Stimulated activated memory B cell treated with anti-CD40 and anti-IgM and Interleukin-4, amounts not matched to agents 10 μg/mL and 1 μg/mL and 100 μg/mL, for 72 hours (primary cell): ENCODE data around the gene REEP3.

Source experiments
- ATAC-seq: fragments of 150-1000 bp; cut with Tn5 transposase; 2 replicates; pipeline ENCODE4 v1.10.0; 2021
- H3K27ac Mint-ChIP-seq: one replicate; pipeline ENCODE4 v1.8.0; 2022; ENCODE audit warnings: mild to moderate bottlenecking, mixed read lengths
- H3K27me3 Mint-ChIP-seq: one replicate; pipeline ENCODE4 v1.8.0; 2022; ENCODE audit warnings: mixed read lengths
- H3K36me3 Mint-ChIP-seq: one replicate; pipeline ENCODE4 v1.8.0; 2022; ENCODE audit warnings: mixed read lengths
- H3K4me1 Mint-ChIP-seq: one replicate; pipeline ENCODE4 v1.8.0; 2022; ENCODE audit warnings: mixed read lengths
- H3K4me3 Mint-ChIP-seq: one replicate; pipeline ENCODE4 v1.8.0; 2022; ENCODE audit warnings: mild to moderate bottlenecking, moderate library complexity, mixed read lengths
- H3K9me3 Mint-ChIP-seq: one replicate; pipeline ENCODE4 v1.8.0; 2022; ENCODE audit warnings: mixed read lengths

Gene REEP3

DNA sequence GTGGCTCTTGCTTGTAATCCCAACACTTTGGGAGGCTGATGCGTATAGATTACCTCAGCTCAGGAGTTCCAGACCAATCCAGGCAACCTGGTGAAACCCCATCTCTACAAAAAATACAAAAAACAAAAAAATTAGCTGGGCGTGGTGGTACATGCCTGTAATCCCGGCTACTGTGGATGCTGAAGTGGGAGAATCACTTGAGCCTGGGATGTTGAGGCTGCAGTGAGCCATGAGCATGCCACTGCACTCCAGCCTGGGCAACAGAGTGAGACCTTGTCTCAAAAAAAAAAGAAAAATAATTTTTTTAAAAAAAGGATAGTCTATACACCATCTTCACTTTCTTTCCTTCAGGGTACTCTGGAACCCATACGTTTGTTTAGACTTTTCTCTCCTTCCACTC lies 6.2 kb downstream of the REEP3 start:
- H3K36me3 Mint-ChIP-seq, result peaks cover 15% of the 10 kb centered on the region
- no peak overlapping the region for H3K4me3 Mint-ChIP-seq
- no peaks in the 10 kb centered on the region for H3K9me3 Mint-ChIP-seq
- no peaks in the 10 kb centered on the region for H3K27me3 Mint-ChIP-seq
- H3K27ac Mint-ChIP-seq, result no peak overlapping the region
- ATAC-seq, result no peak
- peaks cover 33% of the 10 kb centered on the region for H3K4me1 Mint-ChIP-seq

DNA sequence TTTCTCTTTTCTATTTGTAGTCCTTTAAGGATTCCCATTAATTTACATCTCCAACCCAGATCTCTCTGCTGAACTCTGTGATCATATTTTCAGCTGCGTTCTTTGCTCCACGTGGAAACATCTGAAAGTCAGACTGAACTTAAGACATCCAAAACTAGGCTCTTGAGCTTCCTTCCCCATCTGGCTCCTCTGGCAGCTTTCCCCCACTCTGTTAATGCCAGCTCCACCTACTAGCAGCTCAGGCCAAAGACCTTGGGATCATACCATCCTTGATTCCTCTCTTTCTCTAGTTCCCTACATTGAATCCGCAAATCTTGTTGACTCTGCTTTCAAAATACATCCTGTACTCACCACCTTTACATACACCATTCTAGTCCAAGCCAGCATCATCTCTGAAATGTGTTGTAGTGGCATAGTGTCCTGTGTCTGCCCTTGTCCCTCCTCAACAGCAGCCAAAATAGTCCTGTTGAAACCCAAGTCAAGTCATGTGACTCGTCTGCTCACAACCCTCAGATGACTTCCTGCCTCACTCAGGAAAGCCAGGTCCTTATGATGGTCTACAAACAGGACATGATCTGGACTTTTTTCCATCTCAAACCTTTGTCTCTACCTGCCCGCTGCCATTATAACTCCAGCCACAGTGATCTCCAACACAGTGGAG lies 7.0 kb downstream of the REEP3 start:
- no peak overlapping the region for H3K4me3 Mint-ChIP-seq
- no peaks in the 10 kb centered on the region for H3K9me3 Mint-ChIP-seq
- no peak overlapping the region for H3K27ac Mint-ChIP-seq
- H3K36me3 Mint-ChIP-seq, result peaks cover 21% of the 10 kb centered on the region
- peaks cover 26% of the 10 kb centered on the region for H3K4me1 Mint-ChIP-seq
- H3K27me3 Mint-ChIP-seq, result no peaks in the 10 kb centered on the region
- no peak for ATAC-seq

- Mint-ChIP-seq H3K36me3 (peaks cover 21% of the 10 kb centered on the region), H3K4me3 (no peak overlapping the region), H3K27ac (no peak overlapping the region), H3K27me3 (no peaks in the 10 kb centered on the region), H3K4me1 (peaks cover 21% of the 10 kb centered on the region), H3K9me3 (no peaks in the 10 kb centered on the region)
- no peak for ATAC-seq
Measured at GRCh38 chr10:63530409-63530808, 9.2 kb downstream of the REEP3 start.

- ATAC-seq, result no peak
- H3K4me1 Mint-ChIP-seq, result no peaks in the 10 kb centered on the region
- H3K27ac Mint-ChIP-seq, result no peak overlapping the region
- peaks cover 6% of the 10 kb centered on the region for H3K36me3 Mint-ChIP-seq
- no peak overlapping the region for H3K4me3 Mint-ChIP-seq
- no peaks in the 10 kb centered on the region for H3K27me3 Mint-ChIP-seq
- no peaks in the 10 kb centered on the region for H3K9me3 Mint-ChIP-seq
Measured at GRCh38 chr10:63534723-63535122, 13.5 kb downstream of the REEP3 start.

GRCh38 chr10:63536698-63537097 lies 15.5 kb downstream of the REEP3 start:
- Mint-ChIP-seq H3K36me3 (peaks cover 6% of the 10 kb centered on the region), H3K27ac (no peak overlapping the region), H3K4me1 (no peaks in the 10 kb centered on the region), H3K27me3 (no peaks in the 10 kb centered on the region), H3K4me3 (no peak overlapping the region), H3K9me3 (no peaks in the 10 kb centered on the region)
- no peak for ATAC-seq

GRCh38 chr10:63537536-63537935 lies 16.3 kb downstream of the REEP3 start:
- H3K4me1 Mint-ChIP-seq, result no peaks in the 10 kb centered on the region
- H3K27me3 Mint-ChIP-seq, result no peaks in the 10 kb centered on the region
- ATAC-seq, result no peak
- no peak overlapping the region for H3K27ac Mint-ChIP-seq
- H3K36me3 Mint-ChIP-seq, result peaks cover 5% of the 10 kb centered on the region
- H3K9me3 Mint-ChIP-seq, result no peaks in the 10 kb centered on the region
- no peak overlapping the region for H3K4me3 Mint-ChIP-seq

GRCh38 chr10:63539377-63539776 lies 18.2 kb downstream of the REEP3 start:
- Mint-ChIP-seq H3K9me3 (no peaks in the 10 kb centered on the region), H3K27ac (no peak overlapping the region), H3K27me3 (no peaks in the 10 kb centered on the region), H3K36me3 (no peaks in the 10 kb centered on the region), H3K4me3 (no peak overlapping the region), H3K4me1 (peaks cover 8% of the 10 kb centered on the region)
- no peak for ATAC-seq

DNA sequence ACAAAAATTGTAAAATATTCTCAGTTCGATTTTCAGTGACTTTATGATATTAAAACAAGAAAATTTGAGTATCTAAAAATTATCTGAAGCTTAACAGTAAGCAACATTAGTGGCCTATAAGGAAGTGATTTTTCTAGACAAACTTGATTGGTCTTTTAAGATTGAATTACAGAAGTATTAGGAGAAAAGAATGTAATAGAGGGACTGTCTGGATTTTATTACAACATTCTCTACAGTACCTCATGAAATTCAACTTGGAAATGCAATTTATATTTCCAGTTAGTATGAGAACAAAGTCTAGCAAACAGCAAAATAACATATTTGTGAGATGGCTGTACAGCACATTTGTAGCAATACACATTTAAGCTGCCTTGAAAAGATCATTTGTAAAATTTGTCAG lies 18.8 kb downstream of the REEP3 start:
- Mint-ChIP-seq H3K27me3 (no peaks in the 10 kb centered on the region), H3K27ac (no peak overlapping the region), H3K9me3 (no peaks in the 10 kb centered on the region), H3K36me3 (no peaks in the 10 kb centered on the region), H3K4me1 (peaks cover 9% of the 10 kb centered on the region), H3K4me3 (no peak overlapping the region)
- no peak for ATAC-seq

DNA sequence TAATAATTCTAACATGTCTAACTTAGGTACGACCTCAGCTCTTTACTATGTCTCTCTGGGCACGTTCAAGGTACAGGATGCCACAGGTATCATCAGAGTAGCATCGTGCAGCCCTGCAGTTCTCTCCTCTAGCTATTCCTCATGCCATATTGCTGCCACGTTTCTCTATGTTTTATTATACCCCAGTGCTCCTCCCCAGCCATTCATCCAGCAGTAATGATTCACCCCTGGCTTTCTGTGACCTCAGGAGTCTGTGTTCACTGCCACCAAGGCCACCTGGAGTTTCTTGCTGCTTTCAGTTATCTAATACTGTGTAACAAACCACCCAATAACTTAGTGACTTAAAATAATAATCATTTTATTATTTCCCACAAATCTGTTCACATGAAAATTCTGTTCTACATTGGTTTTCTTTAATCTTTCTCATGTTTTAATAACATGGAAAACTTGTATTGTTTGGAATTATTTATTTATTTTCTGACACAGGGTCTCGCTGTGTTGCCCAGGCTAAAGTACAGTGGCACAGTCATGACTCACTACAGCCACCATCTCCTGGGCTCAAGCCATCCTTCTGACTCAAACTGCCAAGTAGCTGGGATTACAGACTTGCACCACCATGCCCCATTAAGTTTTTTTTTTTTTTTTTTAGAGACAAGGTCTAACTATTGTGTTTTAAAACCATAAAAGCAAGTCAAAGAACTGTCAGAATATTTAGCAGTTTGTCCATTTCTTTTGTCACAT lies 21.8 kb downstream of the REEP3 start:
- no peak for ATAC-seq
- Mint-ChIP-seq H3K4me1 (peaks cover 9% of the 10 kb centered on the region), H3K27ac (no peak overlapping the region), H3K9me3 (no peaks in the 10 kb centered on the region), H3K36me3 (peaks cover 9% of the 10 kb centered on the region), H3K27me3 (no peaks in the 10 kb centered on the region), H3K4me3 (no peak overlapping the region)

- Mint-ChIP-seq H3K9me3 (no peaks in the 10 kb centered on the region), H3K36me3 (peaks cover 9% of the 10 kb centered on the region), H3K4me3 (no peak overlapping the region), H3K27ac (no peak overlapping the region), H3K4me1 (peaks cover 9% of the 10 kb centered on the region), H3K27me3 (no peaks in the 10 kb centered on the region)
- ATAC-seq, result no peak
Measured at GRCh38 chr10:63543576-63543962, 22.4 kb downstream of the REEP3 start.

DNA sequence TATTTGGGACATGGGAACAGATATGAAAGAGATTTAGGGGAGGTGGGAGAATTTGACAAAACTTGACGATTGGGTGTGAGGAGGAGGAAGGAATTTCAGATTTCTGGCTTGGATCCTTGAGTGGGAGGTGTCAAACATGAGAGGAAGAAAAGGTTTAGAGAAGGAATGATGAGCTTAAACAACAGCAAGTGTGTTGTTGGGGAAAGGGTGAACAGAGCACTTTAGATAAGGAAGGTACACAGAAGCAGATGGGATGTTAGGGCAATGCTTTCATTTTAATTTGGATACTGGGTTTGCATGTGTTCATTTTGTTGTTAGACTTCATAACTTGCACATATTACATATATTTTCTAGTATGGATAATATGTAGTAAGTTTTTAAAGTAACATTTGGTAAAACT lies 23.2 kb downstream of the REEP3 start:
- Mint-ChIP-seq H3K9me3 (no peaks in the 10 kb centered on the region), H3K27me3 (no peaks in the 10 kb centered on the region), H3K4me3 (no peak overlapping the region), H3K27ac (no peak overlapping the region), H3K4me1 (peaks cover 11% of the 10 kb centered on the region), H3K36me3 (peaks cover 9% of the 10 kb centered on the region)
- no peak for ATAC-seq

GRCh38 chr10:63547628-63548360 lies 26.6 kb downstream of the REEP3 start:
- no peak overlapping the region for H3K27ac Mint-ChIP-seq
- peaks cover 9% of the 10 kb centered on the region for H3K36me3 Mint-ChIP-seq
- H3K9me3 Mint-ChIP-seq, result no peaks in the 10 kb centered on the region
- ATAC-seq, result no peak
- peaks cover 19% of the 10 kb centered on the region for H3K4me1 Mint-ChIP-seq
- H3K27me3 Mint-ChIP-seq, result no peaks in the 10 kb centered on the region
- no peak overlapping the region for H3K4me3 Mint-ChIP-seq

DNA sequence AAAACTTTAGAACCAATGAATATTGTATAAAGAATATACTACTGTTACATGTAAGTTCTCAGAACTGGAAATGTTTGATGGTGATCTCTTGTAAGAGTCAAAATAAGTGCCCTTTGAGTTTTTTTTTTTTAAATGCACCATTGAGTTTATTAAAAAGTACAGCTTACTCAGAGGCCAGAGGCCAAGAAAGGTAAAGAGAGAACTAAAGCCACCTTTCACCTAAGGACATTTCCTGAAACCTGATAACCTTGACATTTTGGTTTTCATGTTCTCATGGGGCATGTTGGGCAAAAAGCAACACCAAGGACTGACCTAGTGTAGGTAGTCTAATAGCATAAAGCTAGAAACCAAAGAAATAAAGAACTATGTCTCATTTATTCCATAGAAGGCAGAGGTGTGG lies 27.7 kb downstream of the REEP3 start:
- ATAC-seq, result no peak
- H3K9me3 Mint-ChIP-seq, result no peaks in the 10 kb centered on the region
- H3K4me3 Mint-ChIP-seq, result no peak overlapping the region
- peaks cover 9% of the 10 kb centered on the region for H3K36me3 Mint-ChIP-seq
- peaks cover 26% of the 10 kb centered on the region for H3K4me1 Mint-ChIP-seq
- no peaks in the 10 kb centered on the region for H3K27me3 Mint-ChIP-seq
- no peak overlapping the region for H3K27ac Mint-ChIP-seq

DNA sequence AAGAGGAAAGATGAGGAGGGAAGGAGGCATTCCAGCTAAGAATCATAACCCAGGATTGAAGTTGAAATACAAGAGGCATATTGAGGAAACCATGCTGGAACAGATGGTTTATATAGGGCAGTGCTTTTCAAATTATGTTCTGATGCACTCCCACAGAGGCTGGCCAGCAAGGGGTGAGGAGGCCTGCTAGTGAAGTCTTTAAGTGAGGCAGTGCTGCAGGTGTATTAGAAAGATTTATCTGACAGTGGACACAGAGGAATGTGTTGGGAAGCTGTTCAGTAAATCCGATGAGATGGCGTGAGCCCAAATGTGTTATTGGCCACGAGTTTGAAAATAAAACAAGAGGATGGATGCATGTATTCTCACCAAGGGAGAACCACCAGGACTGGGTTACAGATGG lies 28.6 kb downstream of the REEP3 start:
- no peaks in the 10 kb centered on the region for H3K9me3 Mint-ChIP-seq

DNA sequence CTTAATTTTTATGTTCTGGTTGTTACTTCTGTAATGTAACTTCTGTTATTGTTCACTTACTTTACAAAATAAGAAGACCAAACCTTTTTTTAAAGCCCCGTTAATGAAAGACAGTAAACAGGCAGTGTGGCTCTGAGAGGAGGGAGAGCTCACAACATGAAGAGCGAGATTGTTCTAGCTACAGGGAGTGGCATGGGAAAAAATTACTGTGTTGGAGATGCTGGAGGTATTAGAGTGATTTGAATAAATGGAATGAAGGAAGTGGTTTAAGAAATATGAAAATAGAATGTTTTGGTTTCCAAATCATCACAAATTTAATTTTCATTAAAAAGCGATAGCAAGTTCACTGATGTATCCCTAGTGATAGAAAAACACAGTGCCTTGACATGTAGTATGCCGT lies 31.8 kb downstream of the REEP3 start:
- H3K4me3 Mint-ChIP-seq, result no peak overlapping the region
- no peak for ATAC-seq

More for the DNA sequence above, 28.6 kb downstream of the REEP3 start:
- Mint-ChIP-seq H3K36me3 (peaks cover 16% of the 10 kb centered on the region), H3K27ac (no peak overlapping the region), H3K4me1 (peaks cover 28% of the 10 kb centered on the region), H3K4me3 (no peak overlapping the region), H3K27me3 (no peaks in the 10 kb centered on the region)
- ATAC-seq, result no peak

DNA sequence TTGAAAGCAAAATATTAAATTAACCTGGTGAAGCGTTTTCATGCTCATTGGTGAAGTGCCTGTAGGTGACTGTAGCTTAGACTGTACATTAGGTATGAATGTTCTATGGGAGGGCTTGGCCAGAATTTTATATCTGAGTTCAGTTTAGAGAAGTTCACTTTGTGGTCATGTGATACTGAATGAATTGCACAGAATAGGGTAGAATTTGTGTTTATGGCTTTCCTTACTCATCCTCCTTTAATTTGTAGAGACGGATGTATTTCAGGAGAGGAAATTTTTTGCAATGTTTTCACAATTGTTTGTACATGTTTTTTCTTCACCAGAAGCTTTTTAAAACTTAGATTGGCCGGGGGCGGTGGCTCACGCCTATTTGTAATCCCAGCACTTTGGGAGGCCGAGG lies 32.3 kb downstream of the REEP3 start:
- Mint-ChIP-seq H3K4me3 (no peak overlapping the region), H3K36me3 (peaks cover 6% of the 10 kb centered on the region), H3K27me3 (no peaks in the 10 kb centered on the region), H3K9me3 (no peaks in the 10 kb centered on the region), H3K4me1 (peaks cover 34% of the 10 kb centered on the region), H3K27ac (peak overlapping the region; percentile 14)
- ATAC-seq, result no peak

More for the DNA sequence above, 31.8 kb downstream of the REEP3 start:
- Mint-ChIP-seq H3K27ac (peak overlapping the region; percentile 14), H3K27me3 (no peaks in the 10 kb centered on the region), H3K36me3 (peaks cover 6% of the 10 kb centered on the region), H3K4me1 (peaks cover 34% of the 10 kb centered on the region), H3K9me3 (no peaks in the 10 kb centered on the region)
